Fibroblast of lung (primary cell): ENCODE measurements around the gene CAMKV.
"Not testable (repeated sequence)": the region's sequence is repeated elsewhere in the genome, so short reads cannot be mapped to it uniquely, and the experiment has no call there.

Source experiments
- EZH2 ChIP-seq: IDR thresholded peaks from 2 replicates; pipeline ENCODE4 v1.5.1; 2012; ENCODE audit warnings: low read length, control low read depth, mild to moderate bottlenecking; ENCODE audit errors: missing control alignments
- TF ChIP-seq, protein P1 (sequence below), 2 donors: IDR thresholded peaks in 1 of 2; conservative IDR thresholded peaks in 1 of 2; 1 replicate in 1 of 2; 2 replicates in 1 of 2; pipeline ENCODE4 v1.5.1; 2011 to 2012; ENCODE audit warnings: low read length in 2 of 2, control low read depth in 1 of 2, inconsistent platforms in 1 of 2, low read depth in 1 of 2, mild to moderate bottlenecking in 1 of 2

DNA sequence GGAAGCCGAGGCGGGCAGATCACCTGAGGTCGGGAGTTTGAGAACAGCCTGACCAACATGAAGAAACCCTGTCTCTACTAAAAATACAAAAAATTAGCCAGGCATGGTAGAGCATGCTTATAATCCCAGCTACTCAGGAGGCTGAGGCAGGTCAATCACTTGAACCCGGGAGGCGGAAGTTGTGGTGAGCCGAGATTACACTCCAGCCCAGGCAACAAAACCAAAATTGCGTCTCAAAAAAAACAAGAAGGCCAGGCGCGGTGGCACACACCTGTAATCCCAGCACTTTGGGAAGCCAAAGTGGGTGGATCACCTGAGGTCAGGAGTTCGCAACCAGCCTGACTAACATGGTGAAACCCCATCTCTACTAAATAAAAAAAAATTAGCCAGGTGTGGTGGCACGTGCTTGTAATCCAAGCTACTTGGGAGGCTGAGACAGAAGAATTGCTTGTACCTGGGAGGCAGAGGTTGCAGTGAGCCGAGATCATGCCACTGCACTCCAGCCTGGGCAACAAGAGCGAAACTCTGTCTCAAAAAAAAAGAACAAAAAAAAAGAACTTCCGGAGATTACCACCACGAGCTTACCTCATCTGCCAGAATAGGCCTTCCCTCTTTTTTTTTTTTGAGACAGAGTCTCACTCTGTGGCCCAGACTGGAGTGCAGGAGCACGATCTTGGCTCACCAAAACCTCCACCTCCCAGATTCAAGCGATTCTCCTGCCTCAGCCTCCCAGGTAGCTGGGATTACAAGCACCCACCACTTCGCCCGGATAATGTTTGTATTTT, 48.3 kb upstream of the CAMKV start:
- TF ChIP-seq, protein P1, sequence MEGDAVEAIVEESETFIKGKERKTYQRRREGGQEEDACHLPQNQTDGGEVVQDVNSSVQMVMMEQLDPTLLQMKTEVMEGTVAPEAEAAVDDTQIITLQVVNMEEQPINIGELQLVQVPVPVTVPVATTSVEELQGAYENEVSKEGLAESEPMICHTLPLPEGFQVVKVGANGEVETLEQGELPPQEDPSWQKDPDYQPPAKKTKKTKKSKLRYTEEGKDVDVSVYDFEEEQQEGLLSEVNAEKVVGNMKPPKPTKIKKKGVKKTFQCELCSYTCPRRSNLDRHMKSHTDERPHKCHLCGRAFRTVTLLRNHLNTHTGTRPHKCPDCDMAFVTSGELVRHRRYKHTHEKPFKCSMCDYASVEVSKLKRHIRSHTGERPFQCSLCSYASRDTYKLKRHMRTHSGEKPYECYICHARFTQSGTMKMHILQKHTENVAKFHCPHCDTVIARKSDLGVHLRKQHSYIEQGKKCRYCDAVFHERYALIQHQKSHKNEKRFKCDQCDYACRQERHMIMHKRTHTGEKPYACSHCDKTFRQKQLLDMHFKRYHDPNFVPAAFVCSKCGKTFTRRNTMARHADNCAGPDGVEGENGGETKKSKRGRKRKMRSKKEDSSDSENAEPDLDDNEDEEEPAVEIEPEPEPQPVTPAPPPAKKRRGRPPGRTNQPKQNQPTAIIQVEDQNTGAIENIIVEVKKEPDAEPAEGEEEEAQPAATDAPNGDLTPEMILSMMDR (conservative IDR thresholded peaks at IDR 0.05 in 1 of 2, IDR thresholded peaks at IDR 0.05 in 1 of 2; ENCODE audit: low read depth in 1 of 2, low read length in 2 of 2) = not testable (repeated sequence)
- TF ChIP-seq EZH2 = not testable (repeated sequence)
